DND-41 (cell line): ENCODE data around the gene PJVK.
"Not testable (repeated sequence)": the region's sequence is repeated elsewhere in the genome, so short reads cannot be mapped to it uniquely, and the experiment has no call there.

Source experiments
- ATAC-seq: fragments of 200-7000 bp; cut with Tn5 transposase; 3 replicates; pipeline ENCODE4 v1.9.1; 2021; ENCODE audit warnings: low read depth; ENCODE audit not compliant: insufficient read depth
- DNase-seq: peaks from one replicate; pipeline ENCODE4 v3.0.0-alpha.2; 2020
- H2AFZ ChIP-seq: 2 replicates; pipeline ENCODE4 v1.6.0; 2012; ENCODE audit warnings: low read depth, low read length
- H3K27ac ChIP-seq: 2 replicates; pipeline ENCODE4 v1.5.1; 2012; ENCODE audit warnings: low read length, inconsistent platforms
- H3K27me3 ChIP-seq: fragments of 200-600 bp; sonication (generic); 2 replicates; pipeline ENCODE4 v1.6.0; 2012; ENCODE audit warnings: low read length, mild to moderate bottlenecking, inconsistent platforms; ENCODE audit not compliant: insufficient read depth, poor library complexity
- H3K36me3 ChIP-seq: 2 replicates; pipeline ENCODE4 v1.5.1; 2012; ENCODE audit warnings: low read length, inconsistent platforms; ENCODE audit not compliant: insufficient read depth
- H3K4me1 ChIP-seq: 2 replicates; pipeline ENCODE4 v1.5.1; 2012; ENCODE audit warnings: mild to moderate bottlenecking, low read length; ENCODE audit not compliant: insufficient read depth
- H3K4me2 ChIP-seq: 2 replicates; pipeline ENCODE4 v1.6.0; 2012; ENCODE audit warnings: mild to moderate bottlenecking, moderate library complexity, low read length, inconsistent platforms; ENCODE audit not compliant: insufficient read depth
- H3K4me3 ChIP-seq, 2 experiments: fragments of 200-600 bp in 1 of 2; shearing (Covaris generic) in 1 of 2; 2 replicates each; pipeline ENCODE4 v1.5.1; 2012 to 2016; ENCODE audit warnings: inconsistent platforms in 2 of 2, low read length in 2 of 2, mild to moderate bottlenecking in 2 of 2, low read depth in 1 of 2, moderate library complexity in 1 of 2
- H3K79me2 ChIP-seq: 2 replicates; pipeline ENCODE4 v1.6.0; 2012; ENCODE audit warnings: low read length, inconsistent platforms; ENCODE audit not compliant: insufficient read depth
- H3K9ac ChIP-seq: 2 replicates; pipeline ENCODE4 v1.6.0; 2012; ENCODE audit warnings: low read depth, mild to moderate bottlenecking, inconsistent platforms, low read length, moderate library complexity
- H3K9me3 ChIP-seq: 2 replicates; pipeline ENCODE4 v1.5.1; 2012; ENCODE audit warnings: low read length, moderate library complexity, mild to moderate bottlenecking, inconsistent platforms; ENCODE audit not compliant: insufficient read depth, severe bottlenecking
- H4K20me1 ChIP-seq: 2 replicates; pipeline ENCODE4 v1.6.0; 2012; ENCODE audit warnings: low read length; ENCODE audit not compliant: insufficient read depth
- CTCF ChIP-seq: IDR thresholded peaks from 2 replicates; pipeline ENCODE4 v1.5.1; 2012; ENCODE audit warnings: borderline replicate concordance, low read length, moderate library complexity, mild to moderate bottlenecking; ENCODE audit not compliant: poor library complexity, severe bottlenecking; ENCODE audit errors: extremely low read depth
- EZH2 ChIP-seq: IDR thresholded peaks from 3 replicates; pipeline ENCODE4 v1.6.1; 2012; ENCODE audit warnings: borderline replicate concordance, low read depth, mild to moderate bottlenecking, moderate library complexity, low read length, inconsistent platforms; ENCODE audit not compliant: severe bottlenecking

Gene PJVK

GRCh38 chr2:178404368-178404767, 46.8 kb upstream of the PJVK start:
- peak; percentile 27; the same call in 1 of the 3 replicates for ATAC-seq
- H3K4me3 ChIP-seq = no peak overlapping the region
- TF ChIP-seq EZH2 (no peak), CTCF (no peak)
- no peak overlapping the region for H3K4me2 ChIP-seq
- DNase-seq = no peak
- H3K4me1 ChIP-seq = no peaks in the 10 kb centered on the region
- H2AFZ ChIP-seq = no peak overlapping the region
- H3K79me2 ChIP-seq = no peaks in the 10 kb centered on the region
- no peaks in the 10 kb centered on the region for H3K9me3 ChIP-seq
- H3K36me3 ChIP-seq = no peaks in the 10 kb centered on the region
- no peaks in the 10 kb centered on the region for H4K20me1 ChIP-seq
- H3K27ac ChIP-seq = no peak overlapping the region
- H3K27me3 ChIP-seq = peaks cover 6% of the 10 kb centered on the region
- H3K9ac ChIP-seq = no peak overlapping the region

GRCh38 chr2:178409261-178409660, 41.9 kb upstream of the PJVK start:
- no peak overlapping the region for H3K4me3 ChIP-seq
- H3K27ac ChIP-seq = no peak overlapping the region
- peaks cover 3% of the 10 kb centered on the region for H3K27me3 ChIP-seq
- TF ChIP-seq CTCF (no peak), EZH2 (no peak)
- no peak overlapping the region for H3K4me2 ChIP-seq
- no peak for DNase-seq
- H3K36me3 ChIP-seq = no peaks in the 10 kb centered on the region
- H4K20me1 ChIP-seq = no peaks in the 10 kb centered on the region
- peaks cover 4% of the 10 kb centered on the region for H3K79me2 ChIP-seq
- no peaks in the 10 kb centered on the region for H3K9me3 ChIP-seq
- no peak overlapping the region for H2AFZ ChIP-seq
- no peak overlapping the region for H3K9ac ChIP-seq
- ATAC-seq = no peak
- H3K4me1 ChIP-seq = peaks cover 7% of the 10 kb centered on the region

- no peak overlapping the region for H3K27ac ChIP-seq
- DNase-seq = no peak
- H3K4me2 ChIP-seq = no peak overlapping the region
- no peak overlapping the region for H2AFZ ChIP-seq
- TF ChIP-seq EZH2 (no peak), CTCF (no peak)
- peaks cover 24% of the 10 kb centered on the region for H3K79me2 ChIP-seq
- H4K20me1 ChIP-seq = no peaks in the 10 kb centered on the region
- no peak overlapping the region for H3K9ac ChIP-seq
- H3K27me3 ChIP-seq = peaks cover 3% of the 10 kb centered on the region
- H3K4me1 ChIP-seq = peaks cover 25% of the 10 kb centered on the region
- ATAC-seq = no peak
- 0 out of 2 replicates have a peak, but pooled peaks cover 10% of the 10 kb centered on the region for H3K36me3 ChIP-seq
- no peaks in the 10 kb centered on the region for H3K9me3 ChIP-seq
- H3K4me3 ChIP-seq = no peak overlapping the region
Measured at GRCh38 chr2:178412047-178412446, 39.1 kb upstream of the PJVK start.

- H4K20me1 ChIP-seq, H3K27me3 ChIP-seq, ATAC-seq, H3K9me3 ChIP-seq, DNase-seq, H3K36me3 ChIP-seq: not testable (repeated sequence)
- Histone ChIP-seq H3K9ac (peak overlapping the region; percentile 74), H3K4me2 (peak overlapping the region; percentile 60), H3K27ac (0 out of 2 replicates have a peak overlapping the region, but pooled peaks have one; percentile 85), H2AFZ (peak overlapping the region; percentile 78), H3K79me2 (peaks cover 26% of the 10 kb centered on the region), H3K4me1 (peaks cover 25% of the 10 kb centered on the region), H3K4me3 (peak overlapping the region in 1 of 2 experiments; percentile 67; a peak in 3 of 4 replicates)
Measured at GRCh38 chr2:178412453-178412852, 38.7 kb upstream of the PJVK start.
